GM21619 (cell line): ENCODE results near the gene TEX264.

ENCODE experiments used
- ATAC-seq: cut with Tn5 transposase; IDR thresholded peaks from one replicate; pipeline ENCODE4 v1.9.1; 2021; ENCODE audit not compliant: unreplicated experiment

The TEX264 gene

DNA sequence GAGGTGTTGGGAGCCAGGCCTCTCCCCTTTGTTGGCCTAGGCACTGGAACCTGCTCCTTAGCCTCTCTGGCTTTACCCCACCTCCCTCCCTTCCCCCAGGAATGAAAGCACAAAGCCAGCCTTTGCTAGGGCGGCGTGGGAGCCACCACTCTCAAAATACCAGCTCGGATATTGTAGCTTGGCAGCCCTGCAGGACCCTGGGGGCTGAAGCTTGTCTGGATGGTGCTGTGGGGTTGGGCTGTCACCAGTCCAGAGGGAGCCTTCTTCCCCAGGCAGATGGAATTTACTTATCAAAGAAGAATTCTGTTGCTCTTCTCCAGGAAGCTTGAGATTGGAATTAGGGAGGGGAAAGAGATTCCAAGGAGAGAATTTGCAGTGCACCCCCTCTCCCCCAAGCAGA is 20.9 kb downstream of the TEX264 start:
- ATAC-seq = no peak

GRCh38 chr3:51692980-51693395 is 21.9 kb downstream of the TEX264 start:
- no peak for ATAC-seq

GRCh38 chr3:51696954-51697353 is 25.9 kb downstream of the TEX264 start:
- no peak for ATAC-seq

- ATAC-seq = no peak
Observed at GRCh38 chr3:51698209-51698608, 27.2 kb downstream of the TEX264 start.

- no peak for ATAC-seq
Observed at GRCh38 chr3:51700403-51700802, 29.4 kb downstream of the TEX264 start.

- no peak for ATAC-seq
Observed at GRCh38 chr3:51702156-51702555, 31.1 kb downstream of the TEX264 start.

DNA sequence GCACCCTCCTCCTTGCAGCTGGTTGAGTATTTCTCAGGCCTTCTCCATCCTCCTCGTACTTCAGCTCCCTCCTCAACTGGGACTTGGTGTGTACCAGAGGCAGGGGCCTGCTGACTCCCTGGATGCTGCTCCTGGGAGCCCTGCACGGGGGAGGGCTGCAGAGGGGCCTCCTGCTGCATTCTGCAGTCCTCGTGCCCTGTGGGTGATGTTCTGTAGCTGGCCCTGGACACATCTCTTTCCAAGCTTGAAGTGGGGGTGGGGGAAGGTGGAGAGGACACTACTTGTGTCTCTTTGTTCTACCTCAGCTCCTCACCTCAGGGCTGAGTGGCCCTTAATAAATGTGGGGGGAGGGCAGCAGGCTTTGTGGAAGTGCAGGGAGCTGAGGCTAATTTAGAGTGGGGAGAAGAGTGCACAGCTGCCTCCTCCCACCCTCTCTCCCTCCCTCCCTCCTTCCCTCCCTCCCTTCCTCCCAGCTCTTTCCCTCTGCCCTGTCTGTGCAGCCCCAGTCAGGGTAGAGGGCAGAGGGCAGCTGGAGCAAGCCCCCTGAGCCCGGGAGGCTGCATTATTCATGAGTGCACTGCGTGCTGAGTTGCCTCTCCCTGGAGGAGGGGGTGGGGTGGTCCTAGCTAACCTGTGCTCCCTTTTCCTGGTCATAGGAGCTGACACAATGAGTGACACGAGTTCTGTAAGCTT is 32.2 kb downstream of the TEX264 start:
- ATAC-seq = no peak

- no peak for ATAC-seq
Observed at GRCh38 chr3:51703761-51704510, 32.9 kb downstream of the TEX264 start.

GRCh38 chr3:51704511-51704950 is 33.5 kb downstream of the TEX264 start:
- no peak for ATAC-seq

- no peak for ATAC-seq
Observed at GRCh38 chr3:51705276-51706020, 34.4 kb downstream of the TEX264 start.

DNA sequence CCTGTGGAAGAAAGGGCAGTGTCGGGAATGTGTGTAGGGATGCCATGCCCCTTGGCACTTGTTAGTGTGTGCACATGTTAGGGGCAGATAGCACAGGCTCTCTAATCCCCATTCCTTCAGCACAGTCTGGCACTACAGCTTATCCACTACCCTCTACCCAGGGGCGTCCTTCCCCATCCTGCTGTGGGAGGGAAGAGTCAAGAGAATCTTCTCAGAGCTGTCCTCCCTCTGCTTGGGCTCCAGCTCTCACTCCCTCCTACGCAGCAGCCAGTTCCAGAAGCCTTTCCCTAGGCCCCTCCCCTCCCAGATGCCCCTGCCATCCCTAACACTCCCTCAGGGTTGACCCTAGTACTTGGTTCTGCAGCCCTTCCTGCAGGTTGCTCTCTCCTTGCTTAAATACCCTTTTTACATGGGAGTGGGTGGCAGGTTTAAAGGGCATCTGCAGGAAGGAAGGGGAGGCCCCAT is 35.0 kb downstream of the TEX264 start:
- ATAC-seq = no peak

DNA sequence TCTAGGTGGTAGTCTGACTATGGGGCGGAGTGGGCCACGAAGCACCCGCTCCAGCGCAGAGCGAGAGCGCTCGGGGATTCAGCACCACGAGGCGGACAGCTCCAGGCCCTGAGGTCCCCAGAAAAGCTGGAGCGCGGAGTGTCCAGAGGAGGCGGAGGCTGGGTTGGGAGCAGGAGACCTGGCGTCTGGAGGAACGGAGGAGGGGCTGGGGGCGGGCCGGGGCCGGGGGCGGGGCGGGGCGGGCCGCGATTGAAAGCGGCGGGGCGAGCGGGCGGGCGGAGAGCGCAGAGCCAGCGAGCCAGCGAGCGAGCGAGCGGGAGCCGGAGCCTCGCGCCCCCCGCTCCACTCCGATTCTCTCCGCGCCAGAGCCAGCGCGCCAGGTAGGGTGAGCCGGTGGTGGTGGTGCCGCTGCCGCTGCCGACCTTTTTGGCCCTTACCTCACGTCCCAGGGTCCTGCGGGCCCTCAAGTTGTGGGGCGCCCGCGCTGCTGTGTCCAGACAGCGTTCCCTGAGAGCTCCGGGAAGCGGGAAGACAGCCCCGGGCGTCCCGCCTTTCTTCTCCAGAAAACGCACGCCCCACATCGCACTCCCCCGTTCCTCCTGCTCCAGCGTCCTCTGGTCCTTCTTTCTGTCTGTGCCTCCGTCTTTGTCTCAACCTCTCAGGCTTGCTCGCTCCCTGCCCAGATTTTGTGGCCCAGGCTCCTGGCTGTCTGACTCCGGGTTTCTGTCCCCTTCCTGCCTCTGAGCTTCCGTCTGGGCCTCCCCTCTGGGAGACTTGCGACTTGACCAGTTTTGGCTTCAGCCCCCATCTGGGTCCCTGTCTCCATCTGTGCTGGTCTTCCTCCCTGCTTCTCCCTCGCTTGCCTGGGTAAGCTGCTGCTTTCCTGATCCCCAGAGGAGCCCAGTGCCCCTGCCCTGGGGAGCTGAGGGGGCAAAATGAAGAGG is 36.0 kb downstream of the TEX264 start, which contains the start of gene GRM2:
TSS of gene GRM2 (plus strand) at position 281 of the 944 bp plus-strand sequence. CDS start 1,916 bp downstream, outside the sequence.
- no peak for ATAC-seq

- ATAC-seq = no peak
Observed at GRCh38 chr3:51708216-51708845, 37.3 kb downstream of the TEX264 start.

DNA sequence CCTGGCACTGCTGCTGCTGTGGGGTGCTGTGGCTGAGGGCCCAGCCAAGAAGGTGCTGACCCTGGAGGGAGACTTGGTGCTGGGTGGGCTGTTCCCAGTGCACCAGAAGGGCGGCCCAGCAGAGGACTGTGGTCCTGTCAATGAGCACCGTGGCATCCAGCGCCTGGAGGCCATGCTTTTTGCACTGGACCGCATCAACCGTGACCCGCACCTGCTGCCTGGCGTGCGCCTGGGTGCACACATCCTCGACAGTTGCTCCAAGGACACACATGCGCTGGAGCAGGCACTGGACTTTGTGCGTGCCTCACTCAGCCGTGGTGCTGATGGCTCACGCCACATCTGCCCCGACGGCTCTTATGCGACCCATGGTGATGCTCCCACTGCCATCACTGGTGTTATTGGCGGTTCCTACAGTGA is 38.0 kb downstream of the TEX264 start:
- no peak for ATAC-seq

DNA sequence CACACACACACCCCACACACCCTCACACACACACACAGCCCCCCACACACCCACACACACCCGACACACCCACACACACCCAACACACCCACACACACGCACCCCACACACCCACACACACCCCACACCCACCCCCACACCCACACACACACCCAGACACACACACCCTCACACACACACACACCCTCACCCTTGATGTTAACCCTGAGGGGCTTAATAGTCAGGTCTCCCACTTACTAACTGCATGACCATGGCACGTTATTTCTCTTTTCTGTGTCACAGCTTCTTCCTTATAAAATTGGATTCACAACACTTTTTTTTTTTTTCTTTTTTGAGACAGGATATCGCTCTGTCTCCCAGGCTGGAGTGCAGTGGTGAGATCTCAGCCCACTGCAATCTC is 38.6 kb downstream of the TEX264 start:
- no peak for ATAC-seq

DNA sequence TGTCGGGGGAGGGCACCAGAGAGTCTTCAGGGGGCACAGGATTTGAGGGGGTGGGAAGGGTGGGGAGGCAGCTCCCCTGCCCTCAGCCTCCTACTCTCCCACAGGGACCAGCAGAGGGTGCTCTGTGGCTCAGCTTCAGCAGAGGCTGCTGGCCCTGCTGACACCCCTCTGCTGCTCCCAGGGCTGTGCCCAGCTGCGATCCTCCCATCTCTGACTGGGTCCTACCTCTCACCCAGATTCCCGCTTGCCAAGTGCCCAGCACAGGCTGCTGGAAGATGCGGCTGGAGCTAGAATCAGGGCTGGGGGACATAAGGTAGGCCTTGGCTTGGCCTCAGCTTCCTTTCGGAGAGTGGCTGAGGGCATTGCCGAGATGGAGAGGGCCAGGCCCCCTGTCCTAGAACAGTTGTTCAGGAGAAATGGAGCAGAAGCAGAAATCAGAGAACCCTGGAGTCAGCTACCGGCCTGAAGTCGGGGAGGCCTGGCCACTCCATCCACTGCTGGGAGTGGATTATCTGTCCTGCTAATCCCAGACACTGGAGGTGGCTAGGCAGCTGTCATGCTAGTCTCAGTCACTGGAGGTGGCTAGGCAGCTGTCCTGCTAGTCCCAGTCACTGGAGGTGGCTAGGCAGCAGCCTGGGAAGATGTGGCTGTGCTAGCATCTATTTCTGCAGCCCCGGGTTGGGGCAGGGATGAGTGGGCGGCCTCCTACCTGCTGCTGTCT is 39.7 kb downstream of the TEX264 start:
- no peak for ATAC-seq

DNA sequence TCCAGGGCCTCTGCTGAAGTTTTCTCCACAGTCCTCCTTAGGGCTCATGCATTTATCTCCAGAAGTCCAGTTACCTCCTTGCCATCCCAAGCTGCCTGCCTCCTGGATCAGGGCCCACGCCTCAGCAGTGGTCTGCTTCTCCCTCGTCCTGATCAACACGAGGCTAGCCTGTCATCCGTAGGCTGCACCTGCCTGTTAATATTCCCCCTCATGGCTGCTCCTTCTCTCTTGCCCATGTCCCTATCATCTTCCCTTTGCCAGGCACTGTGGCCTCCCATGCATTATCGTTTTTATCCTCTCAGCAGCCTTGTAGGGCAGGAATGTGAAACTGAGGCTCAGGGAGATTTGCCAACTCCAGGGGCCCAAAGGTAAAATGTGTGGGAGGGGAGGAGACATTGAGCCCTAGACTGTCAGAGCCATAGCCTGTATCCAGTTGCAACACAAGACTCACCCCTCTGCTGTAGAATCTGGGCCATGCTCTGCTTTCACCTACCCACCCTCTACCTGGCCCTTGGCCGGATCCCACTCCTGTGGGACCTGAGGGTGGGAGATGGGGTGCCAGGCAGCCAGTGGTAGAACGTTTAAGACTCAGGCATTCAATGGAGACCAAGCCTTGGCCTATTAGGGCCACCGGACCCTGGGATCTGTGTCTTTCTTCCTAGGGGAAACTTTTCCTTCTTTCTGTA is 40.4 kb downstream of the TEX264 start:
- ATAC-seq = no peak

DNA sequence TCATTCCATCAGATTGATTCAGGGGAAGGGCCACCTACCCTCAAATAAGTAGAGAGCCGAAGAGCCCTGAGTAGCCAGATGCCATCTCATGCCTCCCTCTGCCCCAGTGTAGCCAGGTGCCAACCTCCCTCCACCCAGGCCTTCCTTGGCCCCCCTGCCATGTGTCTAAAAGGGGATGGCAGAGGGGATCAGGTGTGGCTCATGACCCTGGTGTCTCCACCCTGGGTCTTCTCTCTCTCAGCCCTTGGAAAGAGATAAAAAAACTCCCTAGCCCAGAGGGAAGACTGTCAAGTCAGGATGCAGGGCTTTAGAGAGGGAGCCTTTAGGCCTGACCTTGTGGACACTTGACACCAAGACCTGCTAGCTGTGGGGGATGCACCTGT is 41.0 kb downstream of the TEX264 start:
- ATAC-seq = no peak

DNA sequence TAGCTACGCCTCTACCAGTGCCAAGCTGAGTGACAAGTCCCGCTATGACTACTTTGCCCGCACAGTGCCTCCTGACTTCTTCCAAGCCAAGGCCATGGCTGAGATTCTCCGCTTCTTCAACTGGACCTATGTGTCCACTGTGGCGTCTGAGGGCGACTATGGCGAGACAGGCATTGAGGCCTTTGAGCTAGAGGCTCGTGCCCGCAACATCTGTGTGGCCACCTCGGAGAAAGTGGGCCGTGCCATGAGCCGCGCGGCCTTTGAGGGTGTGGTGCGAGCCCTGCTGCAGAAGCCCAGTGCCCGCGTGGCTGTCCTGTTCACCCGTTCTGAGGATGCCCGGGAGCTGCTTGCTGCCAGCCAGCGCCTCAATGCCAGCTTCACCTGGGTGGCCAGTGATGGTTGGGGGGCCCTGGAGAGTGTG is 41.5 kb downstream of the TEX264 start:
- ATAC-seq = no peak
